A673 (cell line): ENCODE data around the gene ANKRD16. TPM values are rescaled to one million over a fixed set of nuclear protein-coding genes. Genes with fewer than 3 reads are reported as not detected.
"Not testable (repeated sequence)": the region's sequence is repeated elsewhere in the genome, so short reads cannot be mapped to it uniquely, and the experiment has no call there.

Experiments used
- BruUV-seq: library from RNA; stranded (reverse); fragments of 400-500 nt; replicated peaks from 2 replicates; lab custom pipeline; 2021; lab: Mats Ljungman, UMichigan
- CTCF ChIA-PET: fragments of 300-600 bp; sonication (Branson Sonifier 250); formaldehyde crosslinking; loops from one replicate; lab custom pipeline; 2022; ENCODE audit warnings: antibody characterized with exemption; lab: Charles Lee
- POLR2A ChIA-PET: fragments of 300-600 bp; sonication (Branson Sonifier 250); formaldehyde crosslinking; loops from one replicate; lab custom pipeline; 2022; ENCODE audit warnings: antibody characterized with exemption; ENCODE audit not compliant: low non-redundant PET; lab: Charles Lee
- DNase-seq: peaks from one replicate; pipeline ENCODE4 v3.0.0-alpha.2; 2015; ENCODE audit warnings: low spot score
- H3K27ac ChIP-seq: fragments of 200-600 bp; sonication (generic); 2 replicates; pipeline ENCODE4 v1.5.1; 2016; ENCODE audit warnings: mixed run types, low read depth, mild to moderate bottlenecking, mixed read lengths, antibody characterized with exemption, low read length; ENCODE audit not compliant: poor library complexity, severe bottlenecking
- H3K27me3 ChIP-seq: fragments of 200-600 bp; sonication (generic); replicated peaks from 2 replicates; pipeline ENCODE4 v1.6.1; 2017; ENCODE audit warnings: mixed run types, low read depth, mild to moderate bottlenecking, mixed read lengths, antibody characterized with exemption, low read length; ENCODE audit not compliant: insufficient read depth, poor library complexity
- H3K36me3 ChIP-seq: fragments of 200-600 bp; sonication (generic); 2 replicates; pipeline ENCODE4 v1.6.1; 2016; ENCODE audit warnings: mixed run types, mild to moderate bottlenecking, mixed read lengths, antibody characterized with exemption, low read length; ENCODE audit not compliant: insufficient read depth, poor library complexity, severe bottlenecking
- H3K4me1 ChIP-seq: fragments of 200-600 bp; sonication (generic); 2 replicates; pipeline ENCODE4 v1.6.1; 2017; ENCODE audit warnings: mixed run types, mild to moderate bottlenecking, mixed read lengths, antibody characterized with exemption, low read length; ENCODE audit not compliant: insufficient read depth, poor library complexity, severe bottlenecking
- H3K4me3 ChIP-seq: fragments of 200-600 bp; sonication (generic); 2 replicates; pipeline ENCODE4 v1.5.1; 2016; ENCODE audit warnings: low read depth, mixed run types, mild to moderate bottlenecking, mixed read lengths, low read length; ENCODE audit not compliant: poor library complexity, severe bottlenecking
- H3K9me3 ChIP-seq: fragments of 200-600 bp; sonication (generic); 2 replicates; pipeline ENCODE4 v1.6.1; 2016; ENCODE audit warnings: mixed run types, low read depth, mild to moderate bottlenecking, mixed read lengths, antibody characterized with exemption, low read length; ENCODE audit not compliant: poor library complexity, severe bottlenecking
- CTCF ChIP-seq: fragments of 300-800, 200-600 bp; sonication (generic); conservative IDR thresholded peaks from 2 replicates; pipeline ENCODE4 v1.5.1; 2017; ENCODE audit warnings: low read depth, mild to moderate bottlenecking, antibody characterized with exemption, low read length, moderate library complexity, mixed read lengths
- EZH2 ChIP-seq: fragments of 200-600 bp; sonication (generic); IDR thresholded peaks from 2 replicates; pipeline ENCODE4 v1.6.1; 2017; ENCODE audit warnings: borderline replicate concordance, low read depth, mild to moderate bottlenecking, mixed read lengths, antibody characterized with exemption, low read length; ENCODE audit not compliant: poor library complexity, severe bottlenecking
- intact Hi-C: fragments of 100-400 bp; cut with micrococcal nuclease; formaldehyde crosslinking; loops from one replicate; pipeline ENCODE4 v1.10.0; 2022; ENCODE audit not compliant: unreplicated experiment
- total RNA-seq: library from RNA; stranded (reverse); gene quantifications from 2 replicates; pipeline ENCODE4 v1.2.3, GENCODE V29; 2021

Gene ANKRD16
- total RNA-seq, 1 experiment from 2014 or later: 16.2 TPM

DNA sequence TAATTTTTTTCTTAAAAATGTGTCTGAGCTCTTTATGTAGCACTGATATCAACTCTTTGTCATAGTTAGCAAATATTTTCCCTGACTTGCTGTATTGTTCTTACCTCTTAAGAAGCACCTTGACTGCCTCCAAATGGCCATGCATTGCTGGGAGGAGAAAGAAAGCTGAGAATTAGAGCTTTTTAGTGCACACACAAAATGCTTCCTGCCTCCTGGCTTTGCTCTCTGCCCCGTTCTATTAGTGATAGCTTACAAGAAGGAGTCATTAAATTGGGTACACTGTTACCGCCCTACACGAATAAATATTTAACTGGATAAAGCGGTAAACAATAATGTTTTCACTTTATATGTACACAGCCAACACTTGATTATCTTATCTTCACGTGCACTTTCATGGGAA lies 4.1 kb downstream of the ANKRD16 start:
- CTCF ChIA-PET: no interaction called here
- Histone ChIP-seq H3K27me3 (no peaks in the 10 kb centered on the region), H3K27ac (no peak overlapping the region), H3K4me1 (peaks cover 7% of the 10 kb centered on the region), H3K9me3 (no peaks in the 10 kb centered on the region), H3K36me3 (peaks cover 58% of the 10 kb centered on the region), H3K4me3 (no peak overlapping the region)
- intact Hi-C loops: no loop called here
- no TSS peak for BruUV-seq
- DNase-seq: no peak
- POLR2A ChIA-PET: no interaction called here
- TF ChIP-seq CTCF (no peak), EZH2 (no peak)

DNA sequence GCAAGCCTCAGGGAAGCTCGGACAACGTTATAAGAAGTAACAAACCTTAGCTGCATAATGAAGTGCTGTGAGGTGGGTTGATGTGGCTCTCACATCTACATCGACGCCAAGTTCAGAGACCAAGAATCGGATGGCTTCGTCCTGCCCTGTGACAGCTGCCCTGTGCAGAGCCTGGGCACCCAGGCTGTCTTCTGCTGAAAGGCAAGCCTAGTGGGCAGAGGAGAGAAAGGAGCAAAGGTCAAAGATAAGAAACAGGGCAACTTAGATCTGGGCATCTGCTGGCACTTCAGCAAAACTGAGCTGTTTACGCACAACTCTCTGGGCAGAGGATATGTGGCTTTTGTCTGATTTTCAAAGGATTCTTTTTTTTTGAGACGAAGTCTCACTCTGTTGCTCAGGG lies 6.7 kb downstream of the ANKRD16 start:
- DNase-seq: no peak
- H3K4me1 ChIP-seq: peaks cover 5% of the 10 kb centered on the region
- no TSS peak for BruUV-seq
- intact Hi-C loops: no loop called here
- no peaks in the 10 kb centered on the region for H3K9me3 ChIP-seq
- ChIA-PET CTCF (no interaction called here), POLR2A (no interaction called here)
- no peak for TF ChIP-seq EZH2
- TF ChIP-seq CTCF: no peak
- no peak overlapping the region for H3K4me3 ChIP-seq
- no peak overlapping the region for H3K27ac ChIP-seq
- no peaks in the 10 kb centered on the region for H3K27me3 ChIP-seq
- peaks cover 79% of the 10 kb centered on the region for H3K36me3 ChIP-seq

DNA sequence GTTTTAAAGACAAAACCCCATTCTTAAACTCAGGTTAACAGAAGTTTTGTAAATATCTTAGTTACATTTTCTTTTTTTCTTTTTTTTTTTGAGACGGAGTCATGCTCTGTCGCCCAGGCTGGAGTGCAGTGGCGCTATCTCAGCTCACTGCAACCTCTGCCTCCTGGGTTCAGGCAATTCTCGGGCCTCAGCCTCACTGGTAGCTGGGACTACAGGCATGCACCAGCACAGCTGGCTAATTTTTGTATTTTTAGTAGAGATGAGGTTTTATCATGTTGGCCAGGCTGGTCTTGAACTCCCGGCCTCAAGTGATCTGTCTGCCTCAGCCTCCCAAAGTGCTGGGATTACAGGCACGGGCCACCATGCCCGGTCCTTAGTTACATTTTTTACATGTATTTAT lies 12.7 kb downstream of the ANKRD16 start:
- H3K9me3 ChIP-seq, DNase-seq, H3K27me3 ChIP-seq, CTCF ChIA-PET, POLR2A ChIA-PET, H3K4me3 ChIP-seq, H3K4me1 ChIP-seq, H3K27ac ChIP-seq, BruUV-seq: not testable (repeated sequence)
- intact Hi-C loops: loop anchor here (10.0 kb wide), 2 partner anchors 252 to 432 kb away; no protein-coding TSS in a partner anchor
- peaks cover 44% of the 10 kb centered on the region for H3K36me3 ChIP-seq

GRCh38 chr10:5876181-5876768 lies 13.4 kb downstream of the ANKRD16 start:
- Histone ChIP-seq H3K9me3 (no peaks in the 10 kb centered on the region), H3K4me3 (no peak overlapping the region), H3K27me3 (no peaks in the 10 kb centered on the region), H3K27ac (no peak overlapping the region), H3K36me3 (peaks cover 42% of the 10 kb centered on the region), H3K4me1 (no peaks in the 10 kb centered on the region)
- POLR2A ChIA-PET: no interaction called here
- intact Hi-C loops: loop anchor here (10.0 kb wide), 2 partner anchors 251 to 431 kb away; no protein-coding TSS in a partner anchor
- BruUV-seq: no TSS peak
- CTCF ChIA-PET: interaction anchor here (0.7 kb wide), 1 partner anchor 300 kb away, joined by 3 read pairs; no protein-coding TSS in a partner anchor
- TF ChIP-seq CTCF: no peak
- no peak for TF ChIP-seq EZH2
- peak; percentile 58 for DNase-seq
